ENCODE data around the gene ZNF649.
"Not testable (repeated sequence)": the region's sequence is repeated elsewhere in the genome, so short reads cannot be mapped to it uniquely, and the experiment has no call there.

Gene ZNF649
- total RNA-seq = 7.0 to 27.3 reads per million in 2 donors

GRCh38 chr19:51904331-51905165 is at the start of gene ZNF649:
TSS of gene ZNF649 (minus strand) at chr19:51905017. CDS start at chr19:51900107, 4,910 bp downstream.
- DNase-seq = peak; percentile 68

- DNase-seq = no peak
These were observed 44.2 kb upstream of the ZNF649 start for GRCh38 chr19:51948975-51949374.

- DNase-seq = no peak
These were observed 41.8 kb upstream of the ZNF649 start for GRCh38 chr19:51946602-51947001.

- no peak for DNase-seq
These were observed 40.2 kb upstream of the ZNF649 start for GRCh38 chr19:51944798-51945552.

- no peak for DNase-seq
These were observed 34.1 kb upstream of the ZNF649 start for GRCh38 chr19:51938936-51939335.

GRCh38 chr19:51931921-51932320 is 27.1 kb upstream of the ZNF649 start:
- no peak for DNase-seq

GRCh38 chr19:51927859-51928258 is 23.0 kb upstream of the ZNF649 start:
- DNase-seq = no peak

GRCh38 chr19:51926784-51927741 is 22.2 kb upstream of the ZNF649 start, which contains the start of gene ZNF613:
TSS of gene ZNF613 (plus strand) at chr19:51927472. CDS start at chr19:51936221, 8,749 bp downstream.
- peak; percentile 66 for DNase-seq

GRCh38 chr19:51926426-51926783 is 21.6 kb upstream of the ZNF649 start:
- no peak for DNase-seq

GRCh38 chr19:51921949-51922348 is 17.1 kb upstream of the ZNF649 start:
- DNase-seq = no peak

GRCh38 chr19:51919606-51920005 is 14.8 kb upstream of the ZNF649 start:
- DNase-seq = no peak

- DNase-seq = no peak
These were observed 11.3 kb upstream of the ZNF649 start for GRCh38 chr19:51916167-51916566.

GRCh38 chr19:51915324-51915867 is 10.6 kb upstream of the ZNF649 start:
- no peak for DNase-seq

- not testable (repeated sequence) for DNase-seq
These were observed 3.2 kb upstream of the ZNF649 start for GRCh38 chr19:51907981-51908380.

GRCh38 chr19:51906108-51906507 is 1.3 kb upstream of the ZNF649 start:
- not testable (repeated sequence) for DNase-seq

- not testable (repeated sequence) for DNase-seq
These were observed 822 bp upstream of the ZNF649 start for GRCh38 chr19:51905639-51906038.

GRCh38 chr19:51905206-51905605 is 389 bp upstream of the ZNF649 start:
- DNase-seq = no peak

GRCh38 chr19:51903192-51903591 is 1.6 kb downstream of the ZNF649 start:
- DNase-seq = no peak

GRCh38 chr19:51901860-51902259 is 3.0 kb downstream of the ZNF649 start:
- DNase-seq = no peak

- DNase-seq = no peak
These were observed 13.5 kb downstream of the ZNF649 start for GRCh38 chr19:51891193-51891747.

- DNase-seq = no peak
These were observed 14.9 kb downstream of the ZNF649 start for GRCh38 chr19:51889934-51890333.
